ENCODE data around the gene GDF2. TPM values are rescaled to one million over a fixed set of nuclear protein-coding genes. Genes with fewer than 3 reads are reported as not detected.

GDF2 gene
- total RNA-seq, 1 experiment from 2014 or later = not detected

- Histone ChIP-seq H3K27ac (ENCODE audit: insufficient read length, low read depth, low read length) (no peak overlapping the region), H3K14ac (ENCODE audit: insufficient read depth, low read length) (no peak overlapping the region), H3K23ac (ENCODE audit: insufficient read length, low read depth, low read length) (no peak overlapping the region), H3K23me2 (ENCODE audit: insufficient read length, low read depth, low read length, poor library complexity, severe bottlenecking) (no peaks in the 10 kb centered on the region), H3T11ph (ENCODE audit: low read length) (no peak overlapping the region), H4K8ac (replicated peaks; ENCODE audit: insufficient read length, low read depth, low read length) (no peak overlapping the region), H4K91ac (ENCODE audit: insufficient read length, low read depth, low read length) (no peak overlapping the region), H2BK5ac (ENCODE audit: insufficient read length, low read length) (no peak overlapping the region), H3K9ac (ENCODE audit: extremely low read depth, insufficient read length, low read length) (no peak overlapping the region), H2BK12ac (ENCODE audit: insufficient read length, low read depth, low read length) (no peak overlapping the region), H3K27me3 (ENCODE audit: insufficient read depth, low read length) (no peaks in the 10 kb centered on the region), H2AFZ (ENCODE audit: low read length) (no peak overlapping the region), H4K20me1 (ENCODE audit: control insufficient read depth, insufficient read depth, insufficient read length) (no peaks in the 10 kb centered on the region), H3K79me1 (ENCODE audit: insufficient read depth, low read depth, low read length, poor library complexity, severe bottlenecking) (no peaks in the 10 kb centered on the region), H3K9me3 (ENCODE audit: control insufficient read depth, low read depth, low read length) (no peaks in the 10 kb centered on the region), H3K79me2 (ENCODE audit: insufficient read depth, low read length) (no peaks in the 10 kb centered on the region), H3K4me1 (ENCODE audit: insufficient read depth, low read length) (no peaks in the 10 kb centered on the region), H3K4me2 (ENCODE audit: insufficient read depth, insufficient read length, low read length) (no peak overlapping the region), H2BK120ac (ENCODE audit: low read depth, low read length, poor library complexity, severe bottlenecking) (no peak overlapping the region), H3K4ac (ENCODE audit: low read depth, low read length) (no peak overlapping the region), H2BK20ac (ENCODE audit: low read depth, low read length, poor library complexity, severe bottlenecking) (no peak overlapping the region), H3K56ac (ENCODE audit: insufficient read length, low read depth, low read length) (no peak overlapping the region), H4K5ac (ENCODE audit: insufficient read length, low read depth, low read length) (no peak overlapping the region), H2BK15ac (ENCODE audit: low read depth, low read length) (no peak overlapping the region), H2AK5ac (ENCODE audit: insufficient read length, low read length) (no peak overlapping the region), H3K18ac (ENCODE audit: insufficient read length, low read depth, low read length) (no peak overlapping the region)
- Mint-ChIP-seq H3K27ac (no peak overlapping the region), H3K27me3 (ENCODE audit: low read depth) (no peaks in the 10 kb centered on the region), H3K4me3 (no peak overlapping the region), H3K4me1 (peaks cover 17 to 22% of the 10 kb centered on the region in 2 experiments), H3K9me3 (no peaks in the 10 kb centered on the region; a peak in 1 of 5 replicates), H3K36me3 (ENCODE audit: insufficient read depth in 1 of 3, low read depth in 3 of 3) (no peaks in the 10 kb centered on the region)
- DNase-seq = no peak
- no CpG with 5 or more reads among the region's 4 CpGs for WGBS (ENCODE audit: extremely low coverage, insufficient read length, low lambda C conversion rate)
- TF ChIP-seq CTCF (conservative IDR thresholded peaks at IDR 0.05) = no peak
Observed at GRCh38 chr10:47364366-47364765, 42.1 kb downstream of the GDF2 start.
